HG03565 (cell line): ENCODE results near the gene KIF21B.
"Not testable (repeated sequence)": the region's sequence is repeated elsewhere in the genome, so short reads cannot be mapped to it uniquely, and the experiment has no call there.

Experiments used
- ATAC-seq: cut with Tn5 transposase; IDR thresholded peaks from one replicate; pipeline ENCODE4 v1.9.1; 2021; ENCODE audit warnings: mild to moderate bottlenecking, moderate library complexity; ENCODE audit not compliant: unreplicated experiment

The KIF21B gene

GRCh38 chr1:200971955-200972711 lies 51.4 kb downstream of the KIF21B start:
- no peak for ATAC-seq

- no peak for ATAC-seq
Measured at GRCh38 chr1:200971428-200971903, 52.0 kb downstream of the KIF21B start.

DNA sequence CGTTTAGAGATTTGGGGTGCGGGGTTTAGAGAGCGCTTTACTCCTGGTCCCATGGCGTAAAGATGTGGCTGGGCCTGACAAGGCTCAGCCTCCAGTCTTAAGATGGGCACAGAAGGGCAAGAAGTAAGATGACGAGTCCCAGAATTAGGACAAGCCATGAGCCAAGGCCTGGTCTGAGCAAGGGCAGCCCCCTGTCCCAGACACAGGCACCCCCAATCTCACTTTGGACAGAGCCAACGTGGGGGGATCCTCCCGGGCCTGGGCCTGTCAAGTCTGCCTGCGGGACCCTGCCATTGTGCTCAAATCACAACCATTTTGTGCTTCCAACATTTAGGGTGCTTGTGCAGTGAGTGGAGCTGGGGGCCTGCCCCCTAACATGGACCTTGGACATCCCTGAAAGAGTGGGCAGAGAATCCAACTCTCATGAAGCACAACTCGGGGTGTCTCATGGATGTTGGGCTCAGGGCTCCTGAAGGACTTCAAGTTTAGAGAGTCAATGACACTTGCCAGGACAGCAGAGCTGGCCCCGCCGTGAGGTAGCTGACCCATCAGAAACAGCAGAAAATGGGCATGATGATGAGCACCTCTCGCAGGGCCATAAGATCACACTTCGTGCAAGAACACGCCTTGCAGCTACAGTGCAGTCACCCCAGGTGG lies 52.6 kb downstream of the KIF21B start:
- ATAC-seq: no peak

DNA sequence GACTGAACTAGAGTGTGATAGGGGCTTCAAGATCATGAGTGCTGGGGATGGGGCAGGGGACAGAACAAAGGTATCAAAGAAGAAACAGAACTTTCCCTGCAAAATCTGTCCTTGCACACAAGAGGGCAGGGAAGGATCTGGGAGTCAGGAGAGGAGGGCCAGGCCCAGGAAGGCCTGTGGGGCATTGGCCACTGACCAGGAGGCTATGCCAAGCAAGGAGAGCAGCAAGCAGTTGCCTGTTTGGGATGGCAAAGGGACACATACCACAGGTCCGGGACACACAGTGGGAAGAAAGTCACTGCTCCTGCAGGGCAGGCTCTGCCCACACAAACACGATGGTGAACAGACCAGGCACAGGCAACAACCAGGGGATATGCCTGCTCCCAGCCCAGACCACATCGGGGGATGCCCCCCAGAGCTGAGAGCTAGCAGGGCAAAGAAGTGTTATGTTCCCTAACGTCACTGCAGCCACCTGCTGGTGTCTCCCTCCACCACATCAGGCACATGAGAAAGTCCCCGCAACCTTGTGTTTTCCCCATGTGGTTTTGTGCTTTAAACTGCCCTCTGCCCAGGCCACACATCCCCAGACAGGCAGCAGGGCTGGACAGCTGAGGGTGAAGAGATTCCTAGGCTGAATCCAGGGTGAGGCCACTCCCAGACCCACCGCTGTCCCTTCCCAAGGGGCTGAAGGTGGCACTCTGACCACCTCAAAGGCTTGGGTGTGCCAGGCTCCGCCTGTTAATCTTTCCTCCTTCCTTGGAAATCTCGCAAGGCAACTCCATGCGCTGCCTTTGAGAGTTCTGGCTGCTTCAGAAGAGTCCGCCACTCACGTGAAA lies 53.6 kb downstream of the KIF21B start:
- peak; percentile 65 for ATAC-seq

DNA sequence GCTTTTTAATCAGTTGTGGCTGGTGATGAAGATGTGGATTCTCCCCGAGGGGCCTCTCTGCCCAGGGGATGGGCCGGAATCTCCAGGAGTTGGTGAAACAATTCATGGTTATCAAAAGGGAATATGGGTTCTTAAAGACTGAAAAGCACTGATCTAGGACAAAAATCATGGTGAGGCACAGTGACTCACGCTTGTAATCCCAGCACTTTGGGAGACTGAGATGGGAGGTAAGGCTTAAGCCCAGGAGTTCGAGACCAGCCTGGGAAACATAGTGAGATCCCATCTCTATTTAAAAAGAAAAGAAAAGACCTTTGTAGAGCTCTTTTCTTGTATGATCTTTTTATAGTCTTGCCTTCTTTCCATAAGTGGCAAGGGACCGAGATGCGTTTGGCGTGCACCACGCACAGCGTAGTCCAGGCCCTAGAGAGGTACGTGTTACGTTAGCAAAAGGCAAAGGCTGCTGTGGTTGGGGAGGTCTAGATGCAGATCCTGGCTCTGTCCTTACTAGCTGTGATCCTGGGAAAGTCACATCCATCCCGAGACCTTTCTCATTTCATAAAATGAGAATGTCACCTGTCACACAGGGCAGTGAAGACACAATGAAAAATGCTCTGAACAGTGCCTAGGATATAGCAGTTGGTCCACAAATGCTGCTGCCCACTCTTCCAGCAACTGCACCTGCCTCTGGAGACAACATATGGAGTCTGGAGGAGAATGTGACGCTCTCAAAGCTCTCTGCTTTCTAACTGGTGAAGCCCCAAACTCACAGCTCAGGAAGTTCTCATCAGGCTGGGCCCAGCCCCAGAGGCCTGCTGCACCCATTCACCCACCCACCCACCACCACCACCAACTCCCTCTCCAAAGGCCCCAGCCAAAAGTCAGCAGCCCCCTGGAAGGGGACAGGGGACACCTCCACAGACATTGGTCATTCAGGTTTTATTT lies 54.8 kb downstream of the KIF21B start:
- ATAC-seq: no peak

DNA sequence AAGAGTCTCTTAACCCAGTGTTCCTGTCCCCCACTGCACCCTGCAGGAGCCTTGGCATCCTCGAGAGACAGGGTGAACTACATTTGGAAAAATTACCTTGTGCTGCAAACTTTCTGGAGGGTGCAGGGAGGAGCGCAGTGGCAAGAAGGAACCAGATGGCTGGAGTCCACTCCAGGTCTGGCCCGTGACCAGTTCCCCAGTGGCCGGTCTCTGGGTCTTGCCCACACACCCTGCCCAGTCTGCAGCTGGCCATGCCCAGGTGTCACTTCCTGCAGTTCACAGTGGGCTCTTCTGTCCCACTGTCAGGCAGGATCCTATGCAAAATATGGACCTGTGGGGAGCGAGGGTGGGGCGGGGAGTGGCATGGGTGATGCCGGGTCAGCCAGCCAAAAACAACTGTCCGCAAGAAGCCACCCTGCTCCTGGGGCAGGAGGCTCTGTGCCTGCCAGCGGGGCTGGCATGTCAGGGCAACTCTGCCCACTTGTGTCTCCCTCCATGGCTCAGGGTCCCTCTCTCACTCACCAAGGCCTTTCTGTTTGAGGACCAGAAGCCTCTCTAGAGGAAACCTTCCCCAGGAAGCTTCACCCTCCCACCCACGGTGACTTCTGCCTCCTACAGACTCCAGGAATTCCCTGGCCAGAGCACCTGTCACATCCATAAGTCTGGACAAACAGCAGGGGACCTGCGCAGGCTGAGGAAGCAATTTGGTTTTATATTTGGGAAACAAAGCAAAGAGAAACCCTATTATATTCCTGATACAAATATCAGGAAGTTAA lies 55.6 kb downstream of the KIF21B start:
- no peak for ATAC-seq

DNA sequence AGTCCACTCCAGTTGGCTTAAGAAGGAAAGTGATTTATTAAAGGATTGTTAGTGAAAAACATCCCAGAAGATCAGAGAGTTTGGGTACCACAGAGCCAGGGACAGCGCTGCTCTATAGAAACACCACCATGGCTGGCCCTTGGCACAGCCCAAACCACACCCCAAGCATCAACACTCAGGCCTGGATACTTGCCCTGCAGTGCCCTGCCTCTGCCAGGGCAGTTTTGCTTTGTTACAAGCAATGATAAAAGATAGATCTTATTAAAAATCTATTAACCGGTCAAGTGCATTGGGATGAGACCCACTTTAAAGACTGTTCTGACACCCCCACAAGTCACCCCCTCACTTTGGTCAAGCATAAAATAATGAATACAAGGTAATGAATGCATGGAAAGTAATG lies 56.6 kb downstream of the KIF21B start:
- ATAC-seq: no peak

DNA sequence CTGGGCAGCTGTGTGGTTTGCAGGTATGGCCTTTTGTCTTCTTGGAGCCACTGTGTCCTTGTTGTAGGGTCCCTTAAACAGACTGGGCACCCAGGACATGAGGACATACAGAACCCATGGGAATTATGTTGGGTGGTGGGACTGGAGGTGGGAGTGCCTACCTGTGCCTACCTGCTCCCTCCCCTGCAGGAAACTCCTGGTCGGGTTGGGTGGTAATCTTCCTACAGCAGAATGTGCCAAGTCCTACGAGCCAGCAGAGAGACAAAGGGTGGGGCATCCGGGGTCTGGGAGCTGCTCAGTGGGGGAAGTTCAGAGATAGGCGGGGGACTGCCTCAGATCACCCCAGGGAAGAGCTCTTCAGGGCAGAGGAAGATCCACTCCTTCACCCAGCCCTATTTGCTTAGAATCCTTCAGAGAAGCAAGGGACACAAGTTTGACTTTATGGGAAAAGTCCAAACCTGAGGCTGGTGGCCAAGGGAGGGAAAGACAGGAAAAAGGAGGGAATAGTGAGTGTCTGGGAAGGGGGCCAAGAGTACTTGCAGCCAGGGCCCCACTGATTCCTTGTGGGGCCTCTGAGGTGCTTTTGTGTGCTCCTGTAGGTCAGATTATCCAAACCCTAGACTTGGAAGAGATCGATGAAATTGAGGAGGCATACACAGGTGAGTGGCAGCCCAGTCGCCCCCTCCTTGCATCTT lies 58.3 kb downstream of the KIF21B start:
- ATAC-seq: no peak

GRCh38 chr1:200963888-200964287 lies 59.6 kb downstream of the KIF21B start:
- not testable (repeated sequence) for ATAC-seq

GRCh38 chr1:200963076-200963475 lies 60.4 kb downstream of the KIF21B start:
- no peak for ATAC-seq

GRCh38 chr1:200962631-200963030 lies 60.9 kb downstream of the KIF21B start:
- no peak for ATAC-seq

DNA sequence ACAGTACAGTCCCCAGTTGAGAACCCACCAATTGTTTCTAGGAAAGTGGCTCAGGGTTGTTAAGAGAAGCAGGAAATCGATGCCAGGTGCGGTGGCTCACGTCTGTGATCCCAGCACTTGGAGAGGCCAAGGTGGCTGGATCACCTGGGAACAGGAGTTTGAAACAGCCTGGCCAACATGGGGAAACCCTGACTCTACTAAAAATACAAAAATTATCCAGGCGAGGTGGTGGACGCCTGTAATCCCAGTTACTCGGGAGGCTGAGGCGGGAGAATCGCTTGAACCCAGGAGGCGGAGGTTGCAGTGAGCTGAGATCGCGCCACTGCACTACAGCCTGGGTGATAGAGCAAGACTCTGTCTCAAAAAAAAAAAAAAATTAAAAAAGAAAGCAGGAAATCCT lies 61.4 kb downstream of the KIF21B start:
- not testable (repeated sequence) for ATAC-seq

DNA sequence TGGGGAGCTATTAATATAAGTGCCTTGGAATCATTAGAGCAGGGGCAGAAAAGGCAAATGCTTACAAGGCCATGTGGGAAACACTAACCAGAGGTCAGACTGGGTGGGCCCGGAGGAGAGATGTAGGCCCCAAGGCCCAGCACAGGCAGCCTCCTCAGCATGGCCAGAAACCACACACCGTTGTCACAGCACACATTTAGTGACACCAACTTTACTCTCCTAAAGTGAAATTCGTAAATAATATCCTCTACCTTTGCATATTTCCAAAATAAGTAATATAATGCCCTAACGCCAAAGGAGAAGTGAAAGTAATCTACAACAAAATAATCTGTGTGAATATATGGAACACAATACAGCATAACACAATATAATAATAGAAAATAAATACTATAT lies 62.6 kb downstream of the KIF21B start:
- no peak for ATAC-seq

DNA sequence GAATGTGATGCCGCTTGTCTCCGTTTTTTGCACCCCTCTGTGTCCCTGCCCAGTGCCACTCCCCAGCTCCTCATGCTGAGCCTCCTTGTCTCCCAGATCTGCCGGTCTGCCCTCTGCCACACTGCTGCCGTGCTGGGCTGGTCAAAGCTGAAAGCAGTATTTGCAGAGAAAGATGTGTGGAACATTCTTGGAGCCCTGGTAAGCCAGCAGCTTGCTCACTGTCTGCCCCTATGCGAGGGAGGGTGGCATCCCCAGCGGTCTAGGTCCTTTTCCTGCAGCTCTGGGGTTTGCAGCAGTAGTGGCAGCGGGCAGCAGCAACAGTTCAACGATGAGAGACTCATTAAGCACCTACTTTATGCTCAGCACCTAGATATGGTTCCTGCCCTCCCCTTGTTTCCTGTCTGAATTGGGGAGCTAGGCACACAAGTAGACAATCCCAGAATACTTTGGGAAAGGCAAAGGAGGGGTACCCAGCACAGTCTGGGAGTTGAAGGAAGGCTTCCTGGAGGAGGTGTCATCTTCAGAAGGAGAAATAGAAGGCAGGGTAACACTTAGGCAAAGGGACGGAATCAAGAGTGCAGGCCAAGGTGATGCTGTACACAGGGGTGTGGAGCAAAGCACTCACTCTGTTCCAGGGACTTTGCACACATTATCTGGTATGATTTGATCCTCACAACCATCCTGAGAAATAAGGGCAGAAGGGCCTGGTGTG lies 63.1 kb downstream of the KIF21B start:
- ATAC-seq: no peak

DNA sequence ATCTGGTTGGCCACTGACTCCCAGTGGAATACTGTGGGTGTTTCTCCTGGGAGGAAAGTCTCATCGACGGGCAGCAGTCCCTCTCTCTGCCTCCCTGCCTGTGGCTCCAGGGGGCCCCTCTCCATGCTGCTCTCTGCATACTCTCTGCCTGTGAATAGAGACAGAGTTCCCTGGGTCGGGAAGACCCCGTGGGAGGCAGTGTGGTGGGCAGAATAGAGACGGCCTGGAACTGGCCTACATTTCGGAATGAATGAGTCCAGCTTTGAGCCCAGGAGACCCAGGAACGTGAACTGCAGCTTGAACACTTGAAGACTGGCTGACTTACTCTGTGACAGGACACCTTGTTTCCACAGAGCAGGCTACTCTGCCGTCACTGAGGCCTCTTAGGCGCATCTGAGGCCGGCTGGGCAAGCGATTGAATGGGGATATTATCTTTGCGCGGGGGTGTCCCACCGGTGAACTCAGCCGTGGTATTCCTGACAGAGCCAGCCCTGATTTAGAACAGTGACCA lies 64.0 kb downstream of the KIF21B start:
- ATAC-seq: no peak

GRCh38 chr1:200958597-200958996 lies 64.9 kb downstream of the KIF21B start:
- ATAC-seq: no peak

DNA sequence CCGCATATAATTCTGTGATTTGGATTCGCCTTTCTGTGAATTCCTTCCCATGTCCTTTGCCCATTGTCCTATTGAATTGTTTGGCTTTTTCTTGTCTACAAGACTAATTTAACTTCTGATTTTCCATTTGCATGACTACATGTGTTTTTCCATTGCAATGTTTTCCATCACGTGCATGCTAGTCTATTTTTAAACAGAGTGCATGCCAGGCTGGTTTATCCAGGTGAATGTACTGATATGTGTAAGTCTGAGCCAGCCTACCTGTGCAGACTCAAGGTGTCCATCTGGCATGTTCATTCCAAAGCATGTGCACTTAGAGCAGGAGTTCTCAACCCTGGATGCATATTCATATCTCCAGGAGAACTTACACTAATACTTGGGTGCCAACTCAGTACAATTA lies 69.1 kb downstream of the KIF21B start:
- ATAC-seq: no peak

DNA sequence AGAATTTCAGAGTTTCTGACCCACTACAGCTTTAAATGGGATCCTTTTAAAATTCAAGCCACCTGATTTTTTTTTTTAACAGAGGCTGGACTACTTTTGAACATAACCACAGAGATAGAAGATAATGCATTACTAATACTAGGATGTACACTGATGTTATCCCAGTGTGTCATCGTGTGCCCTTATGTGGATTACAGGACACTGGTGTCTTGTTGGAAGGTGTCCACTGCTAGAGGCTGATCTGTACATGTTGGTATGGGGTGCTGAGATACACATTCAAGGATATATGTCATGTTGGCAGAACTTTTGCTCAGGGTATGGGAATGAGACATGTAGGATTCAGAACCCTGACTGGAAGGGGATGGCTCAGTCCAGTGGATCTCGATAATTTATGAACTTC lies 72.5 kb downstream of the KIF21B start:
- no peak for ATAC-seq
